ENCODE measurements around the gene SEMA5B.

SEMA5B gene

GRCh38 chr3:122941228-122942206 is 86.0 kb downstream of the SEMA5B start:
- Mint-ChIP-seq H3K27me3 (ENCODE audit: low read depth) (peaks cover 11% of the 10 kb centered on the region), H3K4me3 (no peak overlapping the region), H3K27ac (no peak overlapping the region), H3K4me1 (ENCODE audit: low read depth) (no peaks in the 10 kb centered on the region), H3K9me3 (no peaks in the 10 kb centered on the region), H3K36me3 (ENCODE audit: low read depth) (no peaks in the 10 kb centered on the region)
- DNase-seq (ENCODE audit: low spot score) = no peak

- H3K27ac Mint-ChIP-seq = no peak overlapping the region
- DNase-seq (ENCODE audit: low spot score) = no peak
- no peaks in the 10 kb centered on the region for H3K36me3 Mint-ChIP-seq (ENCODE audit: low read depth)
- H3K4me1 Mint-ChIP-seq (ENCODE audit: low read depth) = no peaks in the 10 kb centered on the region
- peaks cover 11% of the 10 kb centered on the region for H3K27me3 Mint-ChIP-seq (ENCODE audit: low read depth)
- no peaks in the 10 kb centered on the region for H3K9me3 Mint-ChIP-seq
- H3K4me3 Mint-ChIP-seq = no peak overlapping the region
Observed at GRCh38 chr3:122940628-122941086, 86.9 kb downstream of the SEMA5B start.

- no peak overlapping the region for H3K4me3 Mint-ChIP-seq
- no peak overlapping the region for H3K27ac Mint-ChIP-seq
- no peaks in the 10 kb centered on the region for H3K4me1 Mint-ChIP-seq (ENCODE audit: low read depth)
- peaks cover 8% of the 10 kb centered on the region for H3K27me3 Mint-ChIP-seq (ENCODE audit: low read depth)
- H3K36me3 Mint-ChIP-seq (ENCODE audit: low read depth) = no peaks in the 10 kb centered on the region
- no peak for DNase-seq (ENCODE audit: low spot score)
- H3K9me3 Mint-ChIP-seq = no peaks in the 10 kb centered on the region
Observed at GRCh38 chr3:122938783-122939425, 88.7 kb downstream of the SEMA5B start.

GRCh38 chr3:122937745-122938144 is 89.8 kb downstream of the SEMA5B start:
- no peak overlapping the region for H3K4me3 Mint-ChIP-seq
- H3K27ac Mint-ChIP-seq = no peak overlapping the region
- H3K9me3 Mint-ChIP-seq = no peaks in the 10 kb centered on the region
- no peak for DNase-seq (ENCODE audit: low spot score)
- H3K27me3 Mint-ChIP-seq (ENCODE audit: low read depth) = peaks cover 12% of the 10 kb centered on the region
- no peaks in the 10 kb centered on the region for H3K4me1 Mint-ChIP-seq (ENCODE audit: low read depth)
- H3K36me3 Mint-ChIP-seq (ENCODE audit: low read depth) = no peaks in the 10 kb centered on the region

GRCh38 chr3:122936986-122937385 is 90.6 kb downstream of the SEMA5B start:
- Mint-ChIP-seq H3K4me3 (no peak overlapping the region), H3K36me3 (ENCODE audit: low read depth) (no peaks in the 10 kb centered on the region), H3K4me1 (ENCODE audit: low read depth) (no peaks in the 10 kb centered on the region), H3K27ac (no peak overlapping the region), H3K9me3 (no peaks in the 10 kb centered on the region), H3K27me3 (ENCODE audit: low read depth) (peaks cover 15% of the 10 kb centered on the region)
- no peak for DNase-seq (ENCODE audit: low spot score)

GRCh38 chr3:122936335-122936734 is 91.2 kb downstream of the SEMA5B start:
- Mint-ChIP-seq H3K27me3 (ENCODE audit: low read depth) (peaks cover 15% of the 10 kb centered on the region), H3K4me1 (ENCODE audit: low read depth) (no peaks in the 10 kb centered on the region), H3K36me3 (ENCODE audit: low read depth) (no peaks in the 10 kb centered on the region), H3K9me3 (no peaks in the 10 kb centered on the region), H3K27ac (no peak overlapping the region), H3K4me3 (no peak overlapping the region)
- DNase-seq (ENCODE audit: low spot score) = no peak

- Mint-ChIP-seq H3K9me3 (no peaks in the 10 kb centered on the region), H3K36me3 (ENCODE audit: low read depth) (no peaks in the 10 kb centered on the region), H3K27me3 (ENCODE audit: low read depth) (peaks cover 17% of the 10 kb centered on the region), H3K4me1 (ENCODE audit: low read depth) (no peaks in the 10 kb centered on the region), H3K4me3 (no peak overlapping the region), H3K27ac (no peak overlapping the region)
- DNase-seq (ENCODE audit: low spot score) = no peak
Observed at GRCh38 chr3:122934251-122934650, 93.3 kb downstream of the SEMA5B start.

- DNase-seq (ENCODE audit: low spot score) = no peak
- Mint-ChIP-seq H3K4me3 (no peak overlapping the region), H3K27me3 (ENCODE audit: low read depth) (peaks cover 15% of the 10 kb centered on the region), H3K36me3 (ENCODE audit: low read depth) (no peaks in the 10 kb centered on the region), H3K9me3 (no peaks in the 10 kb centered on the region), H3K4me1 (ENCODE audit: low read depth) (no peaks in the 10 kb centered on the region), H3K27ac (no peak overlapping the region)
Observed at GRCh38 chr3:122932251-122932967, 95.2 kb downstream of the SEMA5B start.

- no peak overlapping the region for H3K4me3 Mint-ChIP-seq
- no peaks in the 10 kb centered on the region for H3K4me1 Mint-ChIP-seq (ENCODE audit: low read depth)
- no peak overlapping the region for H3K27ac Mint-ChIP-seq
- peaks cover 15% of the 10 kb centered on the region for H3K27me3 Mint-ChIP-seq (ENCODE audit: low read depth)
- no peaks in the 10 kb centered on the region for H3K9me3 Mint-ChIP-seq
- no peak for DNase-seq (ENCODE audit: low spot score)
- H3K36me3 Mint-ChIP-seq (ENCODE audit: low read depth) = no peaks in the 10 kb centered on the region
Observed at GRCh38 chr3:122931636-122932035, 95.9 kb downstream of the SEMA5B start.

- no peak overlapping the region for H3K4me3 Mint-ChIP-seq
- peaks cover 15% of the 10 kb centered on the region for H3K27me3 Mint-ChIP-seq (ENCODE audit: low read depth)
- H3K9me3 Mint-ChIP-seq = no peaks in the 10 kb centered on the region
- no peaks in the 10 kb centered on the region for H3K4me1 Mint-ChIP-seq (ENCODE audit: low read depth)
- DNase-seq (ENCODE audit: low spot score) = no peak
- no peak overlapping the region for H3K27ac Mint-ChIP-seq
- H3K36me3 Mint-ChIP-seq (ENCODE audit: low read depth) = no peaks in the 10 kb centered on the region
Observed at GRCh38 chr3:122930063-122930997, 97.2 kb downstream of the SEMA5B start.

GRCh38 chr3:122929188-122930062 is 98.1 kb downstream of the SEMA5B start:
- no peak overlapping the region for H3K27ac Mint-ChIP-seq
- H3K4me3 Mint-ChIP-seq = no peak overlapping the region
- H3K4me1 Mint-ChIP-seq (ENCODE audit: low read depth) = no peaks in the 10 kb centered on the region
- H3K9me3 Mint-ChIP-seq = no peaks in the 10 kb centered on the region
- H3K36me3 Mint-ChIP-seq (ENCODE audit: low read depth) = no peaks in the 10 kb centered on the region
- peaks cover 15% of the 10 kb centered on the region for H3K27me3 Mint-ChIP-seq (ENCODE audit: low read depth)
- no peak for DNase-seq (ENCODE audit: low spot score)

- H3K27me3 Mint-ChIP-seq (ENCODE audit: low read depth) = peaks cover 12% of the 10 kb centered on the region
- no peak overlapping the region for H3K27ac Mint-ChIP-seq
- no peaks in the 10 kb centered on the region for H3K36me3 Mint-ChIP-seq (ENCODE audit: low read depth)
- no peaks in the 10 kb centered on the region for H3K4me1 Mint-ChIP-seq (ENCODE audit: low read depth)
- H3K9me3 Mint-ChIP-seq = no peaks in the 10 kb centered on the region
- DNase-seq (ENCODE audit: low spot score) = no peak
- H3K4me3 Mint-ChIP-seq = no peak overlapping the region
Observed at GRCh38 chr3:122928396-122929187, 99.0 kb downstream of the SEMA5B start.
